ENCODE data around the gene FOXJ3. TPM values are rescaled to one million over a fixed set of nuclear protein-coding genes. Genes with fewer than 3 reads are reported as not detected.

FOXJ3 gene
- total and polyA plus RNA-seq, 2 of the 13 experiments (the other 11 are each of a cell fraction or from before 2014, with no cell fraction given), result 16.6 to 48.5 TPM

DNA sequence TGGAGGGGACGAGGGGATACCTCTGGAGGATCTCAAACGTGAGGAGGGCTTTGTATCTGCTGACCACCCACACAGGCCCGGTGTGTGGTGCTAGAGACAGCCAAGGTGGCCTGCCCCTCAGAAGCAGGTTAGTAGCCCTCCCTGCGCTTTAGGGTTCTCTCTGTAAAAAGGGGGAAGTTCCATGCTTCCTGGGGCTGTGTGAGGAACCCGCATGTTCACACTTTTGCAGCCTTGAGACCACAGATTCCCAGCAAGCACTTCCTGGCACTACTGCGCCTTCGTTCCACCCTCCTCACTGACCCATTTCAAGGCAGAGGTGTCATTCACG lies 189.7 kb downstream of the FOXJ3 start:
- intact Hi-C loops (cut with micrococcal nuclease; ENCODE audit: unreplicated experiment) (no loop called here), in situ Hi-C loops (cut with HindIII; ENCODE audit: extremely low pct_ligation_motif_present, low pct_unique_long_range_greater_than_20kb) (loop anchor here (10.0 kb wide), 1 partner anchor 599 kb away; the partner anchor contains the start of gene CLDN19)
- CTCF ChIA-PET (ENCODE audit: low intra/inter-chr PET ratio, low total read pairs), result no interaction called here
- peaks cover 8% of the 10 kb centered on the region; the same call in 1 of the 2 replicates for H3K4me1 ChIP-seq (ENCODE audit: insufficient read depth, low read length)
- H3K9ac ChIP-seq (ENCODE audit: insufficient read depth, low read depth, low read length), result no peak overlapping the region
- no peak for FAIRE-seq
- no peak for DNase-seq (ENCODE audit: low spot score)
- POLR2A ChIA-PET, result no interaction called here
- H3K36me3 ChIP-seq (replicated peaks in 1 of 2; ENCODE audit: control insufficient read depth in 1 of 2, insufficient read depth in 2 of 2, low read length in 2 of 2), result no peaks in the 10 kb centered on the region
- no peak overlapping the region for H3K4me2 ChIP-seq (ENCODE audit: low read depth, low read length)
- 20% methylated on average over 5 of the region's 8 CpGs for WGBS (ENCODE audit: low lambda C conversion rate)
- BruUV-seq (replicated peaks), result no TSS peak
- H3K9me3 ChIP-seq (ENCODE audit: low read length), result no peaks in the 10 kb centered on the region
- peaks cover 3 to 46% of the 10 kb centered on the region in 2 experiments; a peak in 3 of 5 replicates for H3K27me3 ChIP-seq (ENCODE audit: control insufficient read depth in 1 of 2, insufficient read depth in 2 of 2, low read length in 2 of 2)
- no peaks in the 10 kb centered on the region for H4K20me1 ChIP-seq (ENCODE audit: insufficient read depth, low read length)
- ATAC-seq, result no peak
- no peaks in the 10 kb centered on the region for H3K79me2 ChIP-seq (ENCODE audit: insufficient read depth, low read length)
- no peak overlapping the region for H2AFZ ChIP-seq (ENCODE audit: low read length)
- no peak overlapping the region for H3K27ac ChIP-seq (ENCODE audit: extremely low read length, insufficient read depth, low read length)
- H3K4me3 ChIP-seq (replicated peaks in 1 of 3; ENCODE audit: insufficient read depth in 1 of 3, low read depth in 2 of 3, low read length in 3 of 3), result no peak overlapping the region; a peak in 1 of 6 replicates
- TF ChIP-seq ZNF530 (CRISPR knock-in tag; IDR thresholded peaks at IDR 0.05; ENCODE audit: low read depth) (no peak), ZNF772 (CRISPR knock-in tag; IDR thresholded peaks at IDR 0.05) (no peak), ZNF720 (CRISPR knock-in tag; IDR thresholded peaks at IDR 0.05) (no peak), ZNF225 (CRISPR knock-in tag; IDR thresholded peaks at IDR 0.05) (no peak)
- TF ChIP-seq, protein P1, sequence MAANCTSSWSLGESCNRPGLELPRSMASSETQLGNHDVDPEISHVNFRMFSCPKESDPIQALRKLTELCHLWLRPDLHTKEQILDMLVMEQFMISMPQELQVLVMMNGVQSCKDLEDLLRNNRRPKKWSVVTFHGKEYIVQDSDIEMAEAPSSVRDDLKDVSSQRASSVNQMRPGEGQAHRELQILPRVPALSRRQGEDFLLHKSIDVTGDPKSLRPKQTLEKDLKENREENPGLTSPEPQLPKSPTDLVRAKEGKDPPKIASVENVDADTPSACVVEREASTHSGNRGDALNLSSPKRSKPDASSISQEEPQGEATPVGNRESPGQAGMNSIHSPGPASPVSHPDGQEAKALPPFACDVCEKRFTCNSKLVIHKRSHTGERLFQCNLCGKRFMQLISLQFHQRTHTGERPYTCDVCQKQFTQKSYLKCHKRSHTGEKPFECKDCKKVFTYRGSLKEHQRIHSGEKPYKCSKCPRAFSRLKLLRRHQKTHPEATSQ (CRISPR knock-in tag; IDR thresholded peaks at IDR 0.05; ENCODE audit: borderline replicate concordance), result no peak
- TF ChIP-seq, protein P2, sequence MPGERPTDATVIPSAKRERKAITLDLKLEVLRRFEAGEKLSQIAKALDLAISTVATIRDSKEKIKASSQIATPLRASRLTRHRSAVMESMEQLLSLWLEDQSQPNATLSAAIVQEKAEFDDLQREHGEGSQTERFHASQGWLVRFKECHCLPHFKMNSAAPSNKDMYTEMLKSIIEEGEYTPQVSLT (CRISPR knock-in tag; IDR thresholded peaks at IDR 0.05; ENCODE audit: borderline replicate concordance, low read depth), result no peak
- TF ChIP-seq, protein P3, sequence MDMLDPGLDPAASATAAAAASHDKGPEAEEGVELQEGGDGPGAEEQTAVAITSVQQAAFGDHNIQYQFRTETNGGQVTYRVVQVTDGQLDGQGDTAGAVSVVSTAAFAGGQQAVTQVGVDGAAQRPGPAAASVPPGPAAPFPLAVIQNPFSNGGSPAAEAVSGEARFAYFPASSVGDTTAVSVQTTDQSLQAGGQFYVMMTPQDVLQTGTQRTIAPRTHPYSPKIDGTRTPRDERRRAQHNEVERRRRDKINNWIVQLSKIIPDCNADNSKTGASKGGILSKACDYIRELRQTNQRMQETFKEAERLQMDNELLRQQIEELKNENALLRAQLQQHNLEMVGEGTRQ (IDR thresholded peaks at IDR 0.05; ENCODE audit: low read depth, low read length), result no peak
- TF ChIP-seq, protein P3 (CRISPR knock-in tag; IDR thresholded peaks at IDR 0.05; ENCODE audit: borderline replicate concordance), result no peak
